LNCAP (cell line): ENCODE data around the gene ADGRG6.

ENCODE experiments used
- TF ChIP-seq, protein P1 (sequence below): fragments of 450-650 bp; IDR thresholded peaks from 2 replicates; pipeline ENCODE4 v1.5.1; 2017; ENCODE audit warnings: mild to moderate bottlenecking

ADGRG6 gene

DNA sequence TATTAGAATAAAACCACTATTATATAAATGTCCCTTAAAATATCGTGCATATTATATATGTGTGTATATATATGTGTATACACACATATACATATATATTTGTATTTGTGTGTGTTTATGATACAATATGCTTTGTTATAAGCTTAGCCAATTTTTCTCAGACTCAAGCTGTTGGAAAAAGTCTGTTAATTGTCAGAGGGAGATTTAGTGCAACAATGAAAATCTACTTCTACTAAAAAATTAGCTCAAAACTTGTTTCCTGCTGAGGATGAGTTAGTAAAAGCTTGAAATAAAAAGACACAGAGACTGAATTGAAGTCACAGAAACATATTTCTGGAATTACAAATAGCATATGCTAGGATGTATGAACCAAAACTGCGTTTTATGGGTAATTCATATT is 79.4 kb downstream of the ADGRG6 start:
- TF ChIP-seq, protein P1, sequence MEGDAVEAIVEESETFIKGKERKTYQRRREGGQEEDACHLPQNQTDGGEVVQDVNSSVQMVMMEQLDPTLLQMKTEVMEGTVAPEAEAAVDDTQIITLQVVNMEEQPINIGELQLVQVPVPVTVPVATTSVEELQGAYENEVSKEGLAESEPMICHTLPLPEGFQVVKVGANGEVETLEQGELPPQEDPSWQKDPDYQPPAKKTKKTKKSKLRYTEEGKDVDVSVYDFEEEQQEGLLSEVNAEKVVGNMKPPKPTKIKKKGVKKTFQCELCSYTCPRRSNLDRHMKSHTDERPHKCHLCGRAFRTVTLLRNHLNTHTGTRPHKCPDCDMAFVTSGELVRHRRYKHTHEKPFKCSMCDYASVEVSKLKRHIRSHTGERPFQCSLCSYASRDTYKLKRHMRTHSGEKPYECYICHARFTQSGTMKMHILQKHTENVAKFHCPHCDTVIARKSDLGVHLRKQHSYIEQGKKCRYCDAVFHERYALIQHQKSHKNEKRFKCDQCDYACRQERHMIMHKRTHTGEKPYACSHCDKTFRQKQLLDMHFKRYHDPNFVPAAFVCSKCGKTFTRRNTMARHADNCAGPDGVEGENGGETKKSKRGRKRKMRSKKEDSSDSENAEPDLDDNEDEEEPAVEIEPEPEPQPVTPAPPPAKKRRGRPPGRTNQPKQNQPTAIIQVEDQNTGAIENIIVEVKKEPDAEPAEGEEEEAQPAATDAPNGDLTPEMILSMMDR = no peak

DNA sequence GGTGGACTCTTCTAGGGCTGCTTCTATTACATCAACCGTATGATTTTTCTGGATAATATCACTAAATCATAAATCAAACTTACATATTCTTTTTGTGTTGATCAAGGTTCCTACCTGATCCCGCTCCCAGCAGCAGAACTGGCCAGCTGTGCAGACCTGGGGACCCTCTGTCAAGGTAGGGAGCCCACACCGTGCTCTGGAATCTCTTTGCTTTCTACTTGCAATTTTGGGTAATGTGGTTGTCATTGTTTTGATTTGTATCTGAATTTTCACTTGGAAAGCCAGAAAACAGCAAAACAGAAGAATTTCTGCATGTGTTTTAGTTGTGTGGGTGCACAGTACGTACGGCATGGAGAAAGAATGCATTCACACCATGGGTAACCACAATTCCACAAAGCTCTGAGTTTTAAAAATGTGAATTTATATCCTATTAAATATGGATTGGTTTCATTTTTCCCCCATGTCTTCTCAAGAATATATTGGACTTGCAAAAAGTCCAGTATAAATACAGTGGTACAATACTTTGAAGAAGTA is 80.1 kb downstream of the ADGRG6 start:
- TF ChIP-seq, protein P1 = no peak

DNA sequence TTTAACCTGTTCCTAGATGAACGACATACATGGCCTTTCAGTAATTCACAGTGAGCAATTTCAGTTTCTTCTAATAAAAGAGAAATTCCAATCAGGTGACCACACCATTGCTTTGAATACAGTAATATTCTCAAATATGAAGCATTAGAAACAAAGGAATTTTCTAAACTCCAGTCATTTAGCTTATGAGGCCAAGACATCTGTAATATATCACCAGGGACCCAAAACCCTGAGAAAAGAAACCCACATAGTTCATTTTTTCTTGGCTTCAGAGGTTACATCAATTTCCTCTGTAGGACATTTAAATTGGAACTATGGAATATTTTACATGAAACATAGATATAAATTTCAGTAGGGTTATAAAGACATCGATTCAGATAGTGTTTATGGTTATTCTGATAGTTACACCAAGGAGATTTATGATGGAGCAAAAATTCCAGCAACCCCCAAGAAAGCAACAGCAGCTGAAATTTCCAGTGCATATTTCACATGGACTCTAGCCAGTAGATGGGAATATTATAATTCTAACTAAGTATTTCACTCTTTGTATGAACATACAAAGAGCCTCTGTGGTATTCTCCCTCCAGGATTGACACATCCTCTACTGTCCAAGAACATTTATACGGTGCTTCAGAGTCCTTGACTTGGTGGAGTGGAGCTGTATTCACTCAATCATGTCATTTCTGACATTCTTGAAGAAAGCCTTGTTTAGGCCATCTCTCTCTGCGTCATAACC is 82.9 kb downstream of the ADGRG6 start:
- TF ChIP-seq, protein P1 = no peak

DNA sequence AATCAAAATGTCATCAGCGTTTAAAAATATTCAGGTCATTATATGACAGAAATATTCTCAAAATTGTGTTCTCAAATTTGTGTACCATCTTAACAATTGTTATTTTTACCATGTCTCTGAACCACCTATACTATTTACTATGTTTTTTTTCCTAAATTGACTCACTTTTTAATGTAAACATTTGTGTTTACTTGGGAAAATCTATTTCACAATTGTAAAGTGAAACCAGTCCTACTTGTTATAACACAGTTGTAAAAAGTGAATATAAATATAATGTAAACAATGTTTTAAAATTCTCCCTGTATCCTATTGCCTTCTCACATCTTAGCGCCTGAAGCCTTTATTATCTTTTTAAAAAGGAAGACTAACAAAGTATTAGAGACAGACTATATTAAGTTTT is 83.5 kb downstream of the ADGRG6 start:
- TF ChIP-seq, protein P1 = no peak

DNA sequence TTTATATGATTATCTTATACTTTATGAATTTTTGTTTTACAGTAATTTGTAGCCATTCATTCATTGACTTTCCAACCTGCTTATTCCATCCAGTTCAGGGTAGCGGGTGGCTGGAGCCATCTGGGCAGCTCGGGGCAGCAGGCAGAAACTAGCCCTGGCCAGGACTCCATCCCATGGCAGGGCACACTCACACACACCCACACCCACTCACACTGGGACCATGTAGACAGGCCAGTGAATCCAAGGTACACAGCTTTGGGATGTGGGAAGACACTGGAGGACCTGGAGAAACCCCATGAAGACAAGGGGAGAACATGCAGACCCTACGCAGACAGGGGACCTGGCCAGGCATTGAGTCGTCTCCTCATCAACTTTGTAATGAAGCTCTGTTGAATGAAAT is 84.8 kb downstream of the ADGRG6 start:
- TF ChIP-seq, protein P1 = no peak

DNA sequence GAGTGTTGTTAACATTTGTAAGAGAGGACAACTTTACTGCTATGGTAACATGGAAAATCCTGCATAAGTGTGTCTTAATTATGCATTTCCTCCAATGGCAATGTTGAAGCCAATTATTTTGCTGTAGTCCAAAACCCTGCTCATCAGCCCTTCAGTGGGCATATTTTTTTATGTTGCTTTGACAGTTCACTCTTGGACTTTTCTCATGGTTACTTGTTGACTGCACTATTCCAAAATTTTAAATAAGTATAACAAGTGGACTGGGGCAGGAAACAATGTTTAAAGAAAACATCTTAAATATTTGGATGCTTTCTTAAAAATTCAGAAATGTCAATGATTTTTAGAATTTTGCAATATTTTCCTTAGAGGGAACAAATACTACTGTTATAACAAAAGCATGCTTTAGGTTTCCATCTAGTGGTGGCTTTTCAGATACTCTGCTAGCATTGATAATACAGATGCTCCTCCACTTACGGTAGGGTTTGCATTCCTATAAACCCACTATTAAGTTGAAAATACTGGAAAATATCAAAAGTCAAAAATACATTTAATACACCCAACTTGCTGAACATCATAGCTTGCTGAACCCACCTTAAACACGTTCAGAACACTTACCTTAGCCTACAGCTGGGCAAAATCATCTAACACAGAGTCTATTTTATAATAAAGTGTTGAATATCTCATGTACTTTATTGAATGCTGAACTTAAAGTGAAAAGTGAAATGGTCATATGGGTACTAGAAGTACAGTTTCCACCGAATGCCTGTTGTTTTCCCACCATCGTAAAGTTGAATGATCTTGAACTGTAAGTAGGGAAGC is 86.4 kb downstream of the ADGRG6 start:
- TF ChIP-seq, protein P1 = peak; percentile 72

DNA sequence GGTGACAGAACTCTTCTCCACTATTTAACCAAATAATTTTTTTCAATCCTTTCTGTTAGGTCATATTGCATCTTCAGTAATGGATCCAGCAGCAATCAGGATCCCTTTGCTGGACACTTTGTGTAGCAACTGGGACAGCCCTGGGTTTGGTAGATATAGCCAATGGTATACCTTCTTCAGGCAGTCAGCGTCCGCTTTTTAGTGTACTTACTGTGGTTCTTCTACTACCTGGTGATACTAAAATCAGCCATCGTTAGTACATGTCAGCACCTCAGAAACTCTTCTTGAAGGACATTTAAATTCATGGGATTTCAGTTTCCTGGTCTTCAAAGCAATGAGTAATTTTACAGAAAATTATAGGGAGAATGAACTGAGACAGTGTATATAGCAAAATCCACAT is 93.5 kb downstream of the ADGRG6 start:
- TF ChIP-seq, protein P1 = no peak
